Central memory CD8-positive, alpha-beta T cell (primary cell): Measurements from ENCODE around the gene ASH1L.
"Not testable (repeated sequence)": the region's sequence is repeated elsewhere in the genome, so short reads cannot be mapped to it uniquely, and the experiment has no call there.

Source experiments
- ATAC-seq: fragments of 150-1000 bp; cut with Tn5 transposase; replicated peaks from 2 replicates; pipeline ENCODE4 v1.10.0; 2022; ENCODE audit warnings: mild to moderate bottlenecking, moderate FRiP score, moderate number of reproducible peaks; ENCODE audit not compliant: poor library complexity, severe bottlenecking; ENCODE audit errors: extremely low read depth
- DNase-seq, 2 donors: peaks; one replicate each; pipeline ENCODE4 v3.0.0; 2021; ENCODE audit warnings: low spot score in 2 of 2
- H3K27ac Mint-ChIP-seq: one replicate; pipeline ENCODE4 v1.8.0; 2022; ENCODE audit warnings: low read depth, mild to moderate bottlenecking, moderate library complexity, mixed read lengths
- H3K27me3 Mint-ChIP-seq: one replicate; pipeline ENCODE4 v1.8.0; 2022; ENCODE audit warnings: mixed read lengths
- H3K36me3 Mint-ChIP-seq: one replicate; pipeline ENCODE4 v1.8.0; 2022; ENCODE audit warnings: mild to moderate bottlenecking, moderate library complexity, mixed read lengths; ENCODE audit not compliant: insufficient read depth
- H3K4me1 Mint-ChIP-seq: one replicate; pipeline ENCODE4 v1.8.0; 2022; ENCODE audit warnings: mixed read lengths
- H3K4me3 Mint-ChIP-seq: one replicate; pipeline ENCODE4 v1.8.0; 2022; ENCODE audit warnings: mild to moderate bottlenecking, moderate library complexity, mixed read lengths
- H3K9me3 Mint-ChIP-seq: one replicate; pipeline ENCODE4 v1.8.0; 2022; ENCODE audit warnings: mixed read lengths

Gene ASH1L

DNA sequence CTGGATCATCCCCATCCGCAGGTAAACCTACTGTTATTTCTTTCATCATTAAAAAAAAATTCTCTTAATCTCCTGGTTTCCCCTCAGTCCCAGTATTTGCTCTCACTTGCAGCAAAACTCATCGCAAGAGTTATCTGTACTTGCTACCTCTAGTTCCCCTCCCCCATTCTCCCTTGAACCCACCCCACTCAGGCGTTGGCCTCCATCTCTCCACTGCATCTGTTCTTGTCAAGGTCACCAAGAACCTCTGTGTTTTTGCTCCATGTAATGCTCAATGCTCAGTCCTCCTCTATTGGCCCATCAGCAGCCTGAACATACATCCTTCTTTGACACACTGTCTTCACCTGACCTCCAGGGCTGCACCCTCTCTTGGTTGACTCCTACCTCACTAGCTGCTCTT is 265.9 kb downstream of the ASH1L start:
- H3K9me3 Mint-ChIP-seq: no peaks in the 10 kb centered on the region
- peaks cover 2% of the 10 kb centered on the region for H3K36me3 Mint-ChIP-seq
- H3K4me3 Mint-ChIP-seq: no peak overlapping the region
- H3K27me3 Mint-ChIP-seq: peaks cover 40% of the 10 kb centered on the region
- ATAC-seq (no peak), DNase-seq (no peak)
- no peak overlapping the region for H3K27ac Mint-ChIP-seq
- peaks cover 5% of the 10 kb centered on the region for H3K4me1 Mint-ChIP-seq

DNA sequence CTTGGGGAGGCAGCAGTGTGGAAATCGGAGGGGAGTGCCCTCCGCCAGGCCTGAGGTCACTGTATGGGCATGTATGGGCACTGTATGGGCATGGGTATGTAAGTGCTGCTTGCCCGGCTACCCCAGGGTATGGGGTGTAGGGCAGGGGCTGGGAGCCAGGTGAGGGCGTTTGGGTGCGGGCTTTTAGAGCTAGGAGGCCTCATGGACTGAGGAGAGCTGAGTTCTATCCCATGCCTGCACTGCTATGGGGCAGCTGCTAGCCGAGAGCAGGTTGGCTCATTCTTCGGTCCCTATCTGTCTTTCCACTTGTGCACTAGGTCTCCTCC is 266.7 kb downstream of the ASH1L start:
- ATAC-seq (no peak), DNase-seq (no peak)
- Mint-ChIP-seq H3K27ac (no peak overlapping the region), H3K4me3 (no peak overlapping the region), H3K27me3 (peaks cover 40% of the 10 kb centered on the region), H3K4me1 (peaks cover 5% of the 10 kb centered on the region), H3K36me3 (peaks cover 2% of the 10 kb centered on the region), H3K9me3 (no peaks in the 10 kb centered on the region)

DNA sequence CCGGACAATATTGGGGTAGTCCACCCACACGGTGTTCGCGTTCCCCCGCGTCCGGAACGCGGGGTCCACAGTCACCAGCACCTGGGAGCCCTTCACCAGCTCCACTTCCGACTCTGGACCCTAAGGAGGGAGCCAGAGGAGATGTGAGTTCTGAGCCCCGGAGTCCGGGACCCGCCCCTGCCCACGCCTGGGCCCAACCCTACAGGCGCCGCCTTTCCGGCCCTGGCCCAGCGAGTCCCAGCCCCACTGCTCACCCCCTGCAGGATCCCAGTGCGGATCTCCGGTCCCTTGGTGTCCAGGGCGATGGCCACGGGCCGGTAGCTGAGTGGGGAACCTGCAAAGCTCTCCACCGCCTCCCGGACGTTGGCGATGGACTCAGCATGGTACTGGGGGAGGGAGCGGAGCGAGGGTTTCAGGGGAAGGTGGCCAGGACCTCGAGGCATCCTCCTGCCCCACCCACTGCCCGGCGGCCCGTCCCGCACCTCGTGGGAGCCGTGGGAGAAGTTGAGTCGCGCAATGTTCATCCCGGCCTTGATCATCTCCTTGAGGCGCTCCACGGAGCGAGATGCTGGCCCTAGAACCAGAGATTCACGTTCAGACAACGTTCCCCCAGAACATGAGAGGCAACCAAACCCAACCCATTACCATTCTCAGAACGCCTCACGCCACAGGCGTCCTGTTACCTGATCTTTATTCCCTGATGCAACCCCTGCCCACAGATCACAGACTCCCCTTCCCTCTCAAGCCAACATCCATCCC is 267.2 kb downstream of the ASH1L start:
- ATAC-seq (no peak), DNase-seq (no peak)
- Mint-ChIP-seq H3K4me1 (peaks cover 5% of the 10 kb centered on the region), H3K27me3 (peaks cover 40% of the 10 kb centered on the region), H3K27ac (no peak overlapping the region), H3K4me3 (no peak overlapping the region), H3K36me3 (peaks cover 2% of the 10 kb centered on the region), H3K9me3 (no peaks in the 10 kb centered on the region)

GRCh38 chr1:155294520-155295182 is 268.0 kb downstream of the ASH1L start:
- no peak overlapping the region for H3K27ac Mint-ChIP-seq
- no peak overlapping the region for H3K4me3 Mint-ChIP-seq
- H3K36me3 Mint-ChIP-seq: peaks cover 2% of the 10 kb centered on the region

DNA sequence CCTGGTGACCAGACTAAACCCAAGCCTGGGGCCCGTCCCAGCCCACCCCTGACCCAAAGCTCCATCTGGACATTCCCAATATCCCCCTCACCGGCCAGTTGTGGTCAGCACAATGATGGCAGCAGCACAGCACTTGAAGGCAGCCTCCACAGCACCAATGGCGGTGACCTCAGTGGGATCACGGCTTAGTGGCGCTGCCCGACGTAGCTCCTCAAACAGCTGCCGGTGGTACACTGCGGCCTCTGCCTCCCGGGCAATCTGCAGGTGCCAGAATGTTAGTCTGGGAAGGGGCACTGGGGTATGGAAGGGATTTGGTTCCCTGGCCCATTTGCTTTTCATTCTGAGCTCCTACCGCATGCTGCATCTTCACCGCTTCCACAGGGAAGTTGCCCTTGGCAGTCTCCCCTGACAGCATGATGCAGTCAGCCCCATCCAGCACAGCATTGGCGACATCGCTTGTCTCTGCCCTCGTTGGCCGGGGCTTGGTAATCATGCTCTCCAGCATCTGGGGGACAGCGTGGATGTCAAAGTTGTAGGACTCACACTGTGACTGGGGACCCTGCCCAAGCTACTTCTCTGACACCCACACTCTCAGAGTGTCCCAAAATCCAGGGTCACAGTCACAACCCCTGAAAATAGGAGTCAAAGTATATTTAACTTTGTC is 269.4 kb downstream of the ASH1L start:
- ATAC-seq (no peak), DNase-seq (no peak)
- Mint-ChIP-seq H3K27ac (no peak overlapping the region), H3K9me3 (no peaks in the 10 kb centered on the region), H3K4me1 (peaks cover 5% of the 10 kb centered on the region), H3K27me3 (peaks cover 40% of the 10 kb centered on the region), H3K36me3 (peaks cover 2% of the 10 kb centered on the region), H3K4me3 (no peak overlapping the region)

More at GRCh38 chr1:155294520-155295182, 268.0 kb downstream of the ASH1L start:
- ATAC-seq (no peak), DNase-seq (no peak)
- Mint-ChIP-seq H3K27me3 (peaks cover 40% of the 10 kb centered on the region), H3K4me1 (peaks cover 5% of the 10 kb centered on the region), H3K9me3 (no peaks in the 10 kb centered on the region)

DNA sequence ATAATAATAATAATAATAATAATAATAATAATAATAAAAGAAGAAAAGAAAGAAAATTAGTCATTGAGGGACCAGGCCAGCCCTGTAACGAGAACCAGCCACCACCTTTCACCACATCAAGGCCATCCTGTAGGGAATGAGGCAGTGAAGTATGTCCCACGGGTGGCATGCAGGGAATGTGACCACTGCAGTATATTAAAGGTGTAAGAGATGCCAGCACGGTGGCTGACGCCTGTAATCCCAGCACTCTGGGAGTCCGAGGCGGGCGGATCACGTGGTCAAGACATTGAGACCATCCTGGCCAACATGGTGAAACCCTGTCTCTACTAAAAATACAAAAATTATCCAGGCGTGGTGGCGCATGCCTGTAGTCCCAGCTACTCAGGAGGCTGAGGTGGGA is 271.6 kb downstream of the ASH1L start:
- not testable (repeated sequence) for H3K27ac Mint-ChIP-seq, H3K9me3 Mint-ChIP-seq, H3K4me1 Mint-ChIP-seq, ATAC-seq, H3K36me3 Mint-ChIP-seq, DNase-seq, H3K4me3 Mint-ChIP-seq
- peaks cover 18% of the 10 kb centered on the region for H3K27me3 Mint-ChIP-seq

DNA sequence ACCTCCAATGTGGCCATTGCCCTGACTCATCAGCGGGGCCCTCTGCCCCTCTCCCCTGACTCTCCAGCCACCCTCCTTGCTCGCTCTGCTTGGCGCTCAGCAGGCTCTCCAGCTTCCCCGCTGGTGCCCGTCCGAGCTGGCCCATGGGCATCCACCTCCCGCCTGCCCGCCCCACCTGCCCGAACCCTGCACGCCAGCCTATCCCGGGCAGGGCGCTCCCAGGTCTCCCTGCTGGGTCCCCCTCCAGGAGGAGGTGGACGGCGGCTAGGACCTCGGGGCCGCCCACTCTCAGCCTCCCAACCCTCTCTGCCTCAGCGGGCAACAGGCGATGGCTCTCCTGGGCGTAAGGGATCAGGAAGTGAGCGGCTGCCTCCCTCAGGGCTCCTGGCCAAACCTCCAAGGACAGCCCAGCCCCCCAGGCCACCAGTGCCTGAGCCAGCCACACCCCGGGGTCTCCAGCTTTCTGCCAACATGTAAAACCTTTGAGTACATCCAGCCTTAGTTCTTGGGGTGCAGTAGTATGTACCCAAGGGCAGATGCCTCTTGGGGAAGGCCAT is 274.5 kb downstream of the ASH1L start:
- no peaks in the 10 kb centered on the region for H3K9me3 Mint-ChIP-seq
- no peak overlapping the region for H3K4me3 Mint-ChIP-seq
- no peak overlapping the region for H3K27ac Mint-ChIP-seq
- no peak for ATAC-seq
- H3K4me1 Mint-ChIP-seq: no peaks in the 10 kb centered on the region
- no peak for DNase-seq
- peaks cover 1% of the 10 kb centered on the region for H3K36me3 Mint-ChIP-seq
- no peaks in the 10 kb centered on the region for H3K27me3 Mint-ChIP-seq

DNA sequence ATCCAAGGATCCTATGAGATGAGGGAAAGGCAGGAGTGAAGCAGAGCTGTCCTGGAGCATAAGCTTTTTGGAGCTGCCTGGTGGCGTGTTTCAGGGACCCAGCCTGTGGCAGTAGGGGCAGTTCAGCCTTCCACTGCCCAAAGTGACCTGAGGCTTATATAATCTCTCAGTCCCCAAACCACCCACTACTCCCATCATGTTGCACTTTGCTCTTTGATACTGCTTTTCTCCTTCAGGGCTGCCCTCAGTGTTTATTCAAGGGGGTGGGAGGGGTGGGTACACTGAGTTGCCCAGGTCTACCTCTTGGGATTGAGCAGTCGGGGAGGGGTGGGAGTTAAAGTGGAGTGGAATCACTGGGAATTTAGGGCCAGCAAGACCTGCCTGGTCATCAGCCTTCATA is 276.1 kb downstream of the ASH1L start:
- Mint-ChIP-seq H3K4me3 (no peak overlapping the region), H3K27me3 (no peaks in the 10 kb centered on the region), H3K27ac (no peak overlapping the region), H3K9me3 (no peaks in the 10 kb centered on the region), H3K36me3 (peaks cover 1% of the 10 kb centered on the region), H3K4me1 (no peaks in the 10 kb centered on the region)
- no peak for DNase-seq
- no peak for ATAC-seq

- H3K9me3 Mint-ChIP-seq: no peaks in the 10 kb centered on the region
- ATAC-seq (no peak), DNase-seq (no peak)
- H3K27ac Mint-ChIP-seq: no peak overlapping the region
- H3K36me3 Mint-ChIP-seq: peaks cover 1% of the 10 kb centered on the region
- H3K4me3 Mint-ChIP-seq: no peak overlapping the region
- no peaks in the 10 kb centered on the region for H3K27me3 Mint-ChIP-seq
- no peaks in the 10 kb centered on the region for H3K4me1 Mint-ChIP-seq
Observed at GRCh38 chr1:155285631-155286044, 277.0 kb downstream of the ASH1L start.
